SK-N-SH (cell line): ENCODE data around the gene USP51.
"Not testable (repeated sequence)": the region's sequence is repeated elsewhere in the genome, so short reads cannot be mapped to it uniquely, and the experiment has no call there.

ENCODE experiments used
- MXI1 ChIP-seq: IDR thresholded peaks from 2 replicates; pipeline ENCODE4 v1.6.1; 2012; ENCODE audit warnings: mild to moderate bottlenecking, low read depth, low read length, improper control_type of control experiment
- YY1 ChIP-seq: IDR thresholded peaks from 2 replicates; pipeline ENCODE4 v1.4.0; 2012; ENCODE audit warnings: low read depth, mild to moderate bottlenecking
- TF ChIP-seq, protein P1 (sequence below): fragments of 200-600 bp; sonication (generic); IDR thresholded peaks from 2 replicates; pipeline ENCODE4 v1.6.1; 2017; ENCODE audit warnings: antibody characterized with exemption, mild to moderate bottlenecking, moderate library complexity
- TF ChIP-seq, protein P2 (sequence below): IDR thresholded peaks from 2 replicates; pipeline ENCODE4 v1.4.0; 2012; ENCODE audit warnings: low read depth

DNA sequence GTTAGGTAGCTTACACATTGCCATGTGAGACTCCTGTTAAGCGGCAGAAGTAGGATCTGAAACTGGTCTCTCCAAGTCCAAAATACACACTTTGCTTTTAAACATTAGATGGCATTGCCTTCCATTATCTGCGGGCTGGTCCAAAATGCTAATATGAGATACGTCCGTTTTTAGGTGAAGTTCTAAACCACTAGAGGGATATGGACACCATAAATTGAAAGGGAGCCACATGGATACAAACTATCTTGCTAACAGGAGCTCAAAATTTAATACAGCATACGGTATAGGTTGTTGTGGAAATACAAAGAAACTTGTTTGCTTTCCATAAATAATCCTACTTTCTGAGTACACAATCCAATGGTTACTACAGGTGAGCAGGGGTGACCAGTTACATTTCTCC is 23.9 kb downstream of the USP51 start:
- TF ChIP-seq, protein P1, sequence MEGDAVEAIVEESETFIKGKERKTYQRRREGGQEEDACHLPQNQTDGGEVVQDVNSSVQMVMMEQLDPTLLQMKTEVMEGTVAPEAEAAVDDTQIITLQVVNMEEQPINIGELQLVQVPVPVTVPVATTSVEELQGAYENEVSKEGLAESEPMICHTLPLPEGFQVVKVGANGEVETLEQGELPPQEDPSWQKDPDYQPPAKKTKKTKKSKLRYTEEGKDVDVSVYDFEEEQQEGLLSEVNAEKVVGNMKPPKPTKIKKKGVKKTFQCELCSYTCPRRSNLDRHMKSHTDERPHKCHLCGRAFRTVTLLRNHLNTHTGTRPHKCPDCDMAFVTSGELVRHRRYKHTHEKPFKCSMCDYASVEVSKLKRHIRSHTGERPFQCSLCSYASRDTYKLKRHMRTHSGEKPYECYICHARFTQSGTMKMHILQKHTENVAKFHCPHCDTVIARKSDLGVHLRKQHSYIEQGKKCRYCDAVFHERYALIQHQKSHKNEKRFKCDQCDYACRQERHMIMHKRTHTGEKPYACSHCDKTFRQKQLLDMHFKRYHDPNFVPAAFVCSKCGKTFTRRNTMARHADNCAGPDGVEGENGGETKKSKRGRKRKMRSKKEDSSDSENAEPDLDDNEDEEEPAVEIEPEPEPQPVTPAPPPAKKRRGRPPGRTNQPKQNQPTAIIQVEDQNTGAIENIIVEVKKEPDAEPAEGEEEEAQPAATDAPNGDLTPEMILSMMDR, result not testable (repeated sequence)
- not testable (repeated sequence) for TF ChIP-seq MXI1, YY1
- TF ChIP-seq, protein P2, sequence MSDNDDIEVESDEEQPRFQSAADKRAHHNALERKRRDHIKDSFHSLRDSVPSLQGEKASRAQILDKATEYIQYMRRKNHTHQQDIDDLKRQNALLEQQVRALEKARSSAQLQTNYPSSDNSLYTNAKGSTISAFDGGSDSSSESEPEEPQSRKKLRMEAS, result not testable (repeated sequence)
